Neural progenitor cell (in vitro differentiated cells): ENCODE measurements around the gene DGKE. TPM values are rescaled to one million over a fixed set of nuclear protein-coding genes. Genes with fewer than 3 reads are reported as not detected.

Source experiments
- DNase-seq: peaks from one replicate; pipeline ENCODE4 v3.0.0-alpha.2; 2016; ENCODE audit warnings: low spot score
- H2AFZ ChIP-seq: fragments of 200-600 bp; sonication (generic); replicated peaks from 2 replicates; pipeline ENCODE4 v1.6.1; 2016; ENCODE audit warnings: antibody characterized with exemption
- H3F3A ChIP-seq: fragments of 200-600 bp; sonication (generic); 2 replicates; pipeline ENCODE4 v1.6.1; 2016; ENCODE audit warnings: antibody characterized with exemption, low read depth
- H3K27ac ChIP-seq: fragments of 200-600 bp; sonication (generic); 2 replicates; pipeline ENCODE4 v1.5.1; 2016; ENCODE audit warnings: mild to moderate bottlenecking
- H3K27me3 ChIP-seq: fragments of 200-600 bp; sonication (generic); 2 replicates; pipeline ENCODE4 v1.6.1; 2016; ENCODE audit warnings: mild to moderate bottlenecking, moderate library complexity
- H3K36me3 ChIP-seq: fragments of 200-600 bp; sonication (generic); 2 replicates; pipeline ENCODE4 v1.5.1; 2016
- H3K4me1 ChIP-seq: fragments of 200-600 bp; sonication (generic); 2 replicates; pipeline ENCODE4 v1.6.1; 2016; ENCODE audit warnings: mixed run types
- H3K4me2 ChIP-seq: fragments of 200-600 bp; sonication (generic); 2 replicates; pipeline ENCODE4 v1.6.1; 2016
- H3K4me3 ChIP-seq: fragments of 200-600 bp; sonication (generic); 2 replicates; pipeline ENCODE4 v1.5.1; 2016
- H3K79me2 ChIP-seq: fragments of 200-600 bp; sonication (generic); 2 replicates; pipeline ENCODE4 v1.6.1; 2016; ENCODE audit warnings: low read depth
- H3K9ac ChIP-seq: fragments of 200-600 bp; sonication (generic); 2 replicates; pipeline ENCODE4 v1.6.1; 2016
- H3K9me3 ChIP-seq: fragments of 200-600 bp; sonication (generic); 2 replicates; pipeline ENCODE4 v1.5.1; 2016; ENCODE audit warnings: low read depth
- H4K20me1 ChIP-seq: fragments of 200-600 bp; sonication (generic); 2 replicates; pipeline ENCODE4 v1.6.1; 2016; ENCODE audit warnings: low read depth
- H3K27ac Mint-ChIP-seq: 3 replicates; pipeline ENCODE4 v1.8.0; 2021; ENCODE audit warnings: mixed read lengths
- H3K27me3 Mint-ChIP-seq: 2 replicates; pipeline ENCODE4 v1.8.0; 2022; ENCODE audit warnings: low read depth, mild to moderate bottlenecking, inconsistent platforms, moderate library complexity, mixed read lengths; ENCODE audit not compliant: insufficient read depth
- H3K36me3 Mint-ChIP-seq: 3 replicates; pipeline ENCODE4 v1.8.0; 2021; ENCODE audit warnings: mixed read lengths
- H3K4me1 Mint-ChIP-seq: 3 replicates; pipeline ENCODE4 v1.8.0; 2021; ENCODE audit warnings: mixed read lengths
- H3K4me3 Mint-ChIP-seq: 3 replicates; pipeline ENCODE4 v1.8.0; 2021; ENCODE audit warnings: mild to moderate bottlenecking, moderate library complexity, mixed read lengths
- H3K9me3 Mint-ChIP-seq: 3 replicates; pipeline ENCODE4 v1.8.0; 2020; ENCODE audit warnings: mixed read lengths
- CTCF ChIP-seq: fragments of 200-600 bp; sonication (generic); IDR thresholded peaks from 2 replicates; pipeline ENCODE4 v1.5.1; 2017; ENCODE audit warnings: antibody characterized with exemption, mild to moderate bottlenecking
- EZH2 ChIP-seq: fragments of 200-600 bp; sonication (generic); IDR thresholded peaks from 2 replicates; pipeline ENCODE4 v1.6.1; 2017; ENCODE audit warnings: antibody characterized with exemption, mild to moderate bottlenecking, moderate library complexity
- EZH2phosphoT487 ChIP-seq: fragments of 200-600 bp; sonication (generic); IDR thresholded peaks from 2 replicates; pipeline ENCODE4 v1.6.1; 2017; ENCODE audit warnings: antibody characterized with exemption
- total RNA-seq: library from RNA; depleted of rRNA; stranded (reverse); fragments of >200 nt; gene quantifications from 2 replicates; pipeline ENCODE4 v1.2.3, GENCODE V29; 2015; ENCODE audit warnings: low replicate concordance

DGKE gene
- total RNA-seq, 1 donor from 2014 or later, result 7.5 TPM

- Mint-ChIP-seq H3K27ac (no peak overlapping the region), H3K4me3 (no peak overlapping the region), H3K27me3 (no peaks in the 10 kb centered on the region), H3K9me3 (no peaks in the 10 kb centered on the region), H3K4me1 (peaks cover 4% of the 10 kb centered on the region), H3K36me3 (no peaks in the 10 kb centered on the region)
- no peaks in the 10 kb centered on the region for H3F3A ChIP-seq
- peaks cover 16% of the 10 kb centered on the region for H3K4me1 ChIP-seq
- H3K9ac ChIP-seq, result no peak overlapping the region
- no peaks in the 10 kb centered on the region for H3K79me2 ChIP-seq
- H4K20me1 ChIP-seq, result no peaks in the 10 kb centered on the region
- no peaks in the 10 kb centered on the region for H3K27me3 ChIP-seq
- no peaks in the 10 kb centered on the region for H3K36me3 ChIP-seq
- H3K4me2 ChIP-seq, result no peak overlapping the region
- no peak for DNase-seq
- no peak overlapping the region for H3K4me3 ChIP-seq
- H3K9me3 ChIP-seq, result no peaks in the 10 kb centered on the region
- TF ChIP-seq EZH2phosphoT487, result no peak
- TF ChIP-seq CTCF, result no peak
- TF ChIP-seq EZH2, result no peak
- H3K27ac ChIP-seq, result no peak overlapping the region
- H2AFZ ChIP-seq, result no peak overlapping the region
Observed at GRCh38 chr17:56812901-56813388, 21.0 kb upstream of the DGKE start.

GRCh38 chr17:56815711-56816110 lies 18.2 kb upstream of the DGKE start:
- H3K4me2 ChIP-seq, result no peak overlapping the region
- no peak overlapping the region for H3K4me3 ChIP-seq
- peaks cover 9% of the 10 kb centered on the region for H3K4me1 ChIP-seq
- Mint-ChIP-seq H3K27ac (no peak overlapping the region), H3K9me3 (no peaks in the 10 kb centered on the region), H3K4me3 (no peak overlapping the region), H3K27me3 (no peaks in the 10 kb centered on the region), H3K36me3 (no peaks in the 10 kb centered on the region), H3K4me1 (peaks cover 11% of the 10 kb centered on the region)
- no peaks in the 10 kb centered on the region for H4K20me1 ChIP-seq
- no peaks in the 10 kb centered on the region for H3K27me3 ChIP-seq
- H3F3A ChIP-seq, result no peaks in the 10 kb centered on the region
- no peak overlapping the region for H2AFZ ChIP-seq
- DNase-seq, result no peak
- H3K36me3 ChIP-seq, result no peaks in the 10 kb centered on the region
- no peak overlapping the region for H3K27ac ChIP-seq
- TF ChIP-seq EZH2 (no peak), CTCF (no peak), EZH2phosphoT487 (no peak)
- no peaks in the 10 kb centered on the region for H3K9me3 ChIP-seq
- H3K9ac ChIP-seq, result no peak overlapping the region
- no peaks in the 10 kb centered on the region for H3K79me2 ChIP-seq

- Mint-ChIP-seq H3K36me3 (no peaks in the 10 kb centered on the region), H3K27ac (no peak overlapping the region)
Observed at GRCh38 chr17:56817066-56817465, 16.9 kb upstream of the DGKE start.

More at GRCh38 chr17:56817066-56817465, 16.9 kb upstream of the DGKE start:
- Histone ChIP-seq H3K4me1 (no peaks in the 10 kb centered on the region), H2AFZ (no peak overlapping the region), H3K9me3 (no peaks in the 10 kb centered on the region), H3K79me2 (no peaks in the 10 kb centered on the region), H3K27me3 (no peaks in the 10 kb centered on the region), H3F3A (no peaks in the 10 kb centered on the region), H4K20me1 (no peaks in the 10 kb centered on the region), H3K36me3 (no peaks in the 10 kb centered on the region), H3K4me3 (no peak overlapping the region), H3K9ac (no peak overlapping the region), H3K4me2 (no peak overlapping the region), H3K27ac (no peak overlapping the region)
- TF ChIP-seq EZH2phosphoT487, result no peak
- no peak for TF ChIP-seq EZH2
- no peak for TF ChIP-seq CTCF
- peaks cover 6% of the 10 kb centered on the region for H3K4me1 Mint-ChIP-seq
- H3K4me3 Mint-ChIP-seq, result no peak overlapping the region
- H3K27me3 Mint-ChIP-seq, result no peaks in the 10 kb centered on the region
- H3K9me3 Mint-ChIP-seq, result no peaks in the 10 kb centered on the region
- no peak for DNase-seq
